Activated naive CD8-positive, alpha-beta T cell treated with anti-CD3 and anti-CD28 coated beads, Interleukin-2, amount 50 U/mL, for 24 hours (primary cell): ENCODE results near the gene MED15.
"Not testable (repeated sequence)": the region's sequence is repeated elsewhere in the genome, so short reads cannot be mapped to it uniquely, and the experiment has no call there.

ENCODE experiments used
- ATAC-seq: fragments of 150-1000 bp; cut with Tn5 transposase; one replicate; pipeline ENCODE4 v1.10.0; 2021
- DNase-seq: peaks from one replicate; pipeline ENCODE4 v3.0.0; 2021
- H3K27ac Mint-ChIP-seq: one replicate; pipeline ENCODE4 v1.8.0; 2021; ENCODE audit warnings: mild to moderate bottlenecking, mixed read lengths
- H3K27me3 Mint-ChIP-seq: one replicate; pipeline ENCODE4 v1.8.0; 2021; ENCODE audit warnings: mixed read lengths
- H3K36me3 Mint-ChIP-seq: one replicate; pipeline ENCODE4 v1.8.0; 2021; ENCODE audit warnings: low read depth, mixed read lengths
- H3K4me1 Mint-ChIP-seq: one replicate; pipeline ENCODE4 v1.8.0; 2021; ENCODE audit warnings: mixed read lengths
- H3K4me3 Mint-ChIP-seq: one replicate; pipeline ENCODE4 v1.8.0; 2021; ENCODE audit warnings: mild to moderate bottlenecking, moderate library complexity, mixed read lengths
- H3K9me3 Mint-ChIP-seq: one replicate; pipeline ENCODE4 v1.8.0; 2021; ENCODE audit warnings: mixed read lengths

Gene MED15

DNA sequence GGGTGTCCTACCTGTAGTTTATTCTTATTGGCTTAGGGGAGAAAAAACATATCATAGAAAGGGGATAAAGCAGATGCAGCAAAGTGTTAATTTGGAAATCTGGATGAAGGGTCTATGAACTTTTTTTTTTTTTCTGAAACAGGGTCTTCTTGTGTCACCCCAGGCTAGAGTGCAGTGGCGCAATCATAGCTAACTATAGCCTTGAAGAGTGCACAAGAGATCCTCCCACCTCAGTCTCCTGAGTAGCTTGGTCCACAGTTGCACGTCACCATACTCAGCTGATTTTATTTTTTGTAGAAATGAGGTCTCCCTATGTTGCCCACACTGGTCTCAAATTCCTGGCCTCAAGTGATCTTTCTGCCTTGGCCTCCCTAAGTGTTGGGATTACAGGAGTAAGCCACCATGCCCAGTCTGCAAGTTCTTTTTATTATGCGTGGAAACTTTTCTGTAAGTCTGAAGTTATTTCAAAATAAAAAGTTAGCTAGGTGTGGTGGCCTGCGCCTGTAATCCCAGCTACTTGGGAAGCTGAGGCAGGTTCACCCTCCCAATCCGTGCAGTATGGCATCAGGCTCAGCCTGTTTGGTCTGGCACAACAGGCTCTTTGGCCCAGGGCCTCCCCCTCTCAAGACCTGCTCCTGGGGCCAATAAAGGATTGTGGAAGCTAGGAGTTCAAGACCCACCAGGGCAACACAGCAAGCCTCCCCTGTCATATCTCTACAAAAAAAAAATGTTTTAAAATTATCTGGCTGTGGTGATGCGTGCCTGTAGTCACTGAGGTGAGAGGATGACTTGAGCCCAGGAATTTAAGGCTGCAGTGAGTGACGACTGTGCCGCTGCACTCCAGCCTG lies 111.9 kb downstream of the MED15 start:
- peaks cover 9% of the 10 kb centered on the region for H3K4me1 Mint-ChIP-seq
- H3K27me3 Mint-ChIP-seq = no peaks in the 10 kb centered on the region
- ATAC-seq = no peak
- no peaks in the 10 kb centered on the region for H3K36me3 Mint-ChIP-seq
- H3K4me3 Mint-ChIP-seq = no peak overlapping the region
- H3K9me3 Mint-ChIP-seq = no peaks in the 10 kb centered on the region
- no peak for DNase-seq
- H3K27ac Mint-ChIP-seq = no peak overlapping the region

DNA sequence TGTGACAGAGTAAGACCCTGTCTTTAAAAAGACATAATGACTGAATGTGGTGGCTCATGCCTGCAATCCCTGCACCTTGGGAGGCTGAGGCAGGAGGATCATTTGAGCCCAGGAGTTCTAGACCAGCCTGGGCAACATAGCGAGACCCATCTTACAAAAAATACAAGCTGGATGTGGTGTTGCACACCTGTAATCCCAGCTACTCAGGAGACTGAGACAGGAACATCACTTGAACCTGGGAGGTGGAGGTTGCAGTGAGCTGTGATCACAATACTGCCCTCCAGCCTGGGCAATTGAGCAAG lies 112.4 kb downstream of the MED15 start:
- not testable (repeated sequence) for H3K27me3 Mint-ChIP-seq, DNase-seq, ATAC-seq, H3K9me3 Mint-ChIP-seq, H3K4me3 Mint-ChIP-seq, H3K27ac Mint-ChIP-seq, H3K36me3 Mint-ChIP-seq
- peaks cover 15% of the 10 kb centered on the region for H3K4me1 Mint-ChIP-seq

DNA sequence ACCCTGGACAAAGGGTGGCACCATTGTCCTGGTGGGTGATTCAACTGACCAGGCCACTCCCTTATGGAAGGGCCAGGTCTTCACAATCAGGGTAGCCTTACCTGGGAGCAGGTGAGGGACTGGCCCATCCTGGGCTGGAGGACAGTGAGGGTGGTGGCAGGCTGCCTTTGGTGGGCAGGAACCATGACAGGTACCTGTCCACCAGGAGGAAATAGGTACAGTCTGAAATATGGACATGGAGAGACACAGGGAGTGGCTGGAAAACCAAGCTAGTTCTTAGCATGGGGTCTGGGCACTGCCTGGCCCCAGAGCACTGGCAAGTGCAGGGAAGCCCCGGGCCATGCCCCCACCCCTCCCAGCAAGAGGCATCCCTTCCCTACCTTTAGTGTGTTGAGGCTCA lies 113.8 kb downstream of the MED15 start:
- Mint-ChIP-seq H3K27me3 (no peaks in the 10 kb centered on the region), H3K36me3 (no peaks in the 10 kb centered on the region), H3K27ac (no peak overlapping the region), H3K4me1 (peaks cover 22% of the 10 kb centered on the region), H3K9me3 (no peaks in the 10 kb centered on the region), H3K4me3 (no peak overlapping the region)
- DNase-seq = no peak
- ATAC-seq = no peak

DNA sequence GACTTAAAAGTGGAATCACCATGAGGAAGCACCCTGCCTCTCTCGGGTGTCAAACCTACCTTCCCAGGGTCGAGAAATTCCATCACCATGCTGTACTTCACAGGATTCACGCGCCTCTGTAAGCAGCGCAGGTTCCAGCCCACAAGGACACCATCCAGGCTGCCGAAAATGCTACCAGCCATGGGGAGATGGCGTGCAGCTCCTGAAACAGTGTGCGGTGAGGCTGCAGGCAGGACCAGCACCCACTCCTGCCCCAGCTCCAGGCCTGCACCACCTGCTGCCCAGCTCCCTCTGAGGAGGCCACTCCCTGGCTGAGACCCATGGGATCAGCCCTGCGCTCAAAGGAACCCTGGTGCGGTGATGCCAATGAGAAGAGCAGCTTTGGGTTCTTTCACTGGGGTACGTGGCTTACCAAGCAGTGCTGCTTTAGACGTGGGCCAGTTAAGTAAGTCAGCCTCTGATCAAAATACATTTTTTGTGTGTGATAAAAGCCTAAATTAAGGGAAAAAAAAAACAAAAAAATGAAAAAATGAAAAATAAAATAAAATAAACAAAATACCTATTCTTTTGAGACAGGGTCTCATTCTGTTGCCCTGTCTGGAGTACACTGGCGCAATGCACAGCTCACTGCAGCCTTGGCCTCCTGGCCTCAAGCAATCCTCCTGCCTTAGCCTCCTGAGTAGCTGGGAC lies 115.4 kb downstream of the MED15 start:
- DNase-seq (no peak), ATAC-seq (no peak)
- H3K36me3 Mint-ChIP-seq = no peaks in the 10 kb centered on the region
- H3K4me1 Mint-ChIP-seq = peaks cover 22% of the 10 kb centered on the region
- peaks cover 4% of the 10 kb centered on the region for H3K27me3 Mint-ChIP-seq
- no peak overlapping the region for H3K27ac Mint-ChIP-seq
- no peaks in the 10 kb centered on the region for H3K9me3 Mint-ChIP-seq
- H3K4me3 Mint-ChIP-seq = no peak overlapping the region

DNA sequence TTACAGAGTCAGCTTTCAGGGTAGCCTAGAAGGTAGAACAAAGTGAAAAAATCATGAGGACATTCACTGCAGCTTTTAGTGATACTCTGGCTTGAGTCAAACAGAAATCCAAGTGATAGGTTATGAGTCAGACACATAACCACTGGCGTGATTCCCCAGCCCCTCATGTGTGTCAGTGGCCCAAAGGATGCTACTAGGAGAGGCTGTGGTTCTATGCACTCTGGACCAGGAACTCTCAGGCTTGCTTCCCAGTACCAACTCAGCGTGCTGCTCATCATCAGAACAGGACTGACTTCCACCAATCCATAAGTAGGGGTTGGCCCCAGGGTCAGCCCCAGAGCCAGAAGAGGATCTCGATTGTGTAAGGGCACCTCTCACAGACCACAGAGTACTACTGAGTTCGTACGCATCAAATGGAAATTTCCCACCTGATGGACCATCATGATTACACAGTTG lies 116.8 kb downstream of the MED15 start:
- H3K4me3 Mint-ChIP-seq = peak overlapping the region; percentile 36
- peak overlapping the region; percentile 86 for H3K27ac Mint-ChIP-seq
- H3K36me3 Mint-ChIP-seq = no peaks in the 10 kb centered on the region
- H3K4me1 Mint-ChIP-seq = peaks cover 22% of the 10 kb centered on the region
- H3K9me3 Mint-ChIP-seq = no peaks in the 10 kb centered on the region
- ATAC-seq = peak; percentile 94
- DNase-seq = peak; percentile 56
- peaks cover 9% of the 10 kb centered on the region for H3K27me3 Mint-ChIP-seq

DNA sequence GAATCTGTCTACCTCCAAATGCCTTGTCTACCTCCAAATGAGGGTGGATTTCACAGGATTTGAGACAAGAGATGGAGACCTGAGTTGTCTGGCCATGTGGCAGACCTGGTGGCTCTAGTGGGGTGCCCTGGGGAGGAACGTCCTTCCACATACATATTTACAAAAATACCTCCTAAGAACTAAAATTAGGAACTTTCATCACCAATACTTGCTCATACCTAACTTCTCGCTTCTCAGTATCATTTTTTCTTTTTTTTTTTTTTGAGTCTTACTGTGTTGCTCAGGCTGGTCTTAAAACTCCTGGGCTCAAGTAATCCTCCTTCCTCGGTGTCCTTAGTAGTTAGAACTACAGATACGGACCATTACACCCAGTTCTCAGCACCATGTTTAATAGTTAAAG lies 117.9 kb downstream of the MED15 start:
- H3K27me3 Mint-ChIP-seq = peaks cover 9% of the 10 kb centered on the region
- no peak for ATAC-seq
- no peaks in the 10 kb centered on the region for H3K36me3 Mint-ChIP-seq
- no peak overlapping the region for H3K4me3 Mint-ChIP-seq
- no peak overlapping the region for H3K27ac Mint-ChIP-seq
- no peak for DNase-seq
- H3K4me1 Mint-ChIP-seq = peaks cover 22% of the 10 kb centered on the region
- H3K9me3 Mint-ChIP-seq = no peaks in the 10 kb centered on the region

DNA sequence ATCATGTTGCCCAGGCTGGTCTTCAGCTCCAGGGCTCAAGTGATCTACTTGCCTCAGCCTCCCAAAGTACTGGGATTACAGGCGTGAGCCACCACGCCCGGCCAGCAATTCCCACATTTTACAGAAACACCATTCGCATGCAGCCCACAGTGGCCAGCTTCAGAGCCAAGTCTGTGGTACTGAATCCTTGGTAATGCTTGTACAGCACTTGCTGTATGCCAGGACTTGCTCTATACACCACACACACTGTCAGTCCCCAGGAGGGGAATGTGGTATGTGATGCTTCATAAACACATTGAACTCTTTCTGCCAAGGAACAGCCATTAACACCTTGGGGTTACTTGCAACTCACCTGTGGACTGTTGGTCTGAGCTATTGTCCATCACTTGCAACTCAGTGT lies 119.4 kb downstream of the MED15 start:
- no peak overlapping the region for H3K4me3 Mint-ChIP-seq
- no peak for DNase-seq
- peaks cover 22% of the 10 kb centered on the region for H3K4me1 Mint-ChIP-seq
- H3K27ac Mint-ChIP-seq = no peak overlapping the region
- ATAC-seq = no peak
- H3K27me3 Mint-ChIP-seq = peaks cover 9% of the 10 kb centered on the region
- no peaks in the 10 kb centered on the region for H3K9me3 Mint-ChIP-seq
- H3K36me3 Mint-ChIP-seq = no peaks in the 10 kb centered on the region

DNA sequence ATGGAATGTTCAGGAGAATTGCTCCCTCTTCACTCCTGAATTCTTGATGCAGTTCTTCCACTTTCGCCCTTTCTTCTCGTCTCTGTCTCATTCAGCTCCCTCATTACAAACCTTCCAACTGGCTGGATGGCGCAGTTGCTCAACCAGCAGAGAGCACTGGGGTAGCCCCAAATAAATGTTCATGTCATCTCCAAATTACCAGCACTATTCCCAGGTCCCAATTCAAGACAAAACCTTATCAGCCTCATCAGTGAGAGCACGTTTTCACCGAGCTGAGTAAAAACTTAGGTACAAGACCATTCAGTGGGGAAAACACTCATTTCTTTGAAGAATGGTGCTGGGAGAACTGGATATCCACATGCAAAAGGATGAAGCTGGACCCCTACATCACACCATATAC lies 120.0 kb downstream of the MED15 start:
- H3K9me3 Mint-ChIP-seq = no peaks in the 10 kb centered on the region
- H3K4me1 Mint-ChIP-seq = peaks cover 22% of the 10 kb centered on the region
- H3K27me3 Mint-ChIP-seq = peaks cover 9% of the 10 kb centered on the region
- ATAC-seq (no peak), DNase-seq (no peak)
- H3K4me3 Mint-ChIP-seq = no peak overlapping the region
- no peaks in the 10 kb centered on the region for H3K36me3 Mint-ChIP-seq
- H3K27ac Mint-ChIP-seq = no peak overlapping the region

DNA sequence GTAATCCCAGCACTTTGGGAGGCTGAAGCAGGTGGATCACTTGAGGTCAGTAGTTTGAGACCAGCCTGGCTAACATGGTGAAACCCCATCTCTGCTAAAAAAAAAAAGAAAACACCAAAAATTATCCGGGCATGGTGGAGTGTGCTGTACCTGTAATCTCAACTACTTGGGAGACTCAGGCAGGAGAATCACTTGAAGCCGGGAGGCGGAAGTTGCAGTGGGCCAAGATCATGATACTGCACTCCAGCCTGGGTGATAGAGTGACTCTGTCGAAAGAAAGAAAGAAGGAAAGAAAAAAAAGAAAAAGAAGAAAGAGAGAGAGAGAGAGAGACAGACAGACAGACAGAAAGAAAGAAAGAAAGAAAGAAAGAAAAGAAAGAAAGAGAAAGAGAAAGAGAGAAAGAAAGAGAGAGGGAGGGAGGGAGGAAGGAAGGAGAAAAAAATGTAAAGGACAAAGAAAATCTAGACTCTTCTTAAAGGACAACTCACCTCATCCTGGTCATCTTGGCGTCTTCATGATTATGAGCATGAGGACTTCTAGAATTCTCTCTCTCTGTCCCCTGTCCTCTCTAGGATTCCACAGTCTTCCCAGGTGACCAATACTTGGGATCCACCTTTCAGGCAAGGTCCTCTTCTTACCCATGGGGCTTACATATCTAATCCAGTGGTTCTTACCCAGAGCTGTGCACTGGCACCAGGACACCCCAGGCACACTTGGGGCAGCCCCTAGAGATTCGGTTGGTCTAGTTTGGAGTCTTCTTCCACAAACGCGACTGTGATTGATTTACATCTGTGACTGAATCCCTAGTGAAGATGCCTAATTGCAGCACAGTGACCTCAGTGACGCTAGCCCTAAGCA lies 120.9 kb downstream of the MED15 start:
- Mint-ChIP-seq H3K4me1 (peaks cover 20% of the 10 kb centered on the region), H3K36me3 (no peaks in the 10 kb centered on the region), H3K9me3 (no peaks in the 10 kb centered on the region), H3K4me3 (no peak overlapping the region), H3K27ac (no peak overlapping the region), H3K27me3 (peaks cover 9% of the 10 kb centered on the region)
- DNase-seq (no peak), ATAC-seq (no peak)

DNA sequence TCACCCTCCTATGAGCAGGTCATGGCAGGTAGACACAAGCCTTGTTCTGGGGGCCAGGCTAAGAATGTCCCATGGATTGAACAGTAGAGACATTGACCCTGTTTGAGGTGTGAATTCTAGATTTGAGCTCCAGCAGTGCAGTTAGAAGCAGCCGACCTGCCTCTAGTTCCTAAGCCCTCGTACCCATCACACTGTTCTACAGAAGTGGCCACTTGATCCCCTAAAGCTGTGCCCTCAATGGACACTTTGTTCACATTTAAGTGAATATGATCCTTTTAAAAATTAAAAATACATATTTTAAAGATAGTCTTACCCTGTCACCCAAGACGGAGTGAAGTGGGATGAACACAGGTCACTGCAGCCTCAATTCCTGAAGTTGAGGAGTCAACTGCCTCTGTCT lies 122.0 kb downstream of the MED15 start:
- Mint-ChIP-seq H3K27me3 (peaks cover 9% of the 10 kb centered on the region), H3K4me3 (no peak overlapping the region)
- DNase-seq = no peak

DNA sequence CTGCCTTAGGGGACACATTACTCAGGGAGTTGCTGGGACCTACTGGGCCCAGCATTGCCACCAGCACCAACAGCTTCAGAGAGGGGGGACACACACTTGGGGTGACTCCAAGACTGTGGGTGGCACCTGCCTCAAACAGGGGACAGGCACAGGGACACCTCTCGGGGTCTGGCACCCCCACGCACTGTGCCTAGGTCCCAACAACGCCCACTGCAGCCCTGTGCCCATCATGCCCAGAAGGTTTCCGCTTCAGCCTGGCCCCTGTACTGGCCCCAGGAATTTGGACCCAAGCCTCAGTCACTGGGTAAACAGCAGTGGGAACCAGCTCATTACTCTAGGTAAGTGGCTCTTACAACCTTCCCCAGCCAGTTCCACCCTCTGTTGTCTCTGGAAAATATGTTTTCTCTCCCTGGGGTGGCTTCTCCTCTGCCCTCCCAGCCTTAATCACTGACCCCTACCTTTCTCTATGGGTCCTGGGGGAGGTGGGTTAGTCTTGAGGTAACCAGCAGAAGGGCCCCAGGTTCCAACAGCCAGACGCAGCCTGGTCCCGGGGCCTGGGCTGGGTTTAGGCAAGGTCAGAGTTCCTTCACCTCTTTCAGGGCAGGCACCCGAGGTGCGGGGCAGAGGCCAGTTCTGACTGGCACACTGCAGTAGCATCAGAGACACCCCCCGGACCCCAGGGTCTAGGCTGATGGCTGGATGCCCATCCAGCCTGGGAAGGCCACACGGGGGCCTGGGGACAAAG lies 123.6 kb downstream of the MED15 start:
- no peaks in the 10 kb centered on the region for H3K4me1 Mint-ChIP-seq
- no peaks in the 10 kb centered on the region for H3K36me3 Mint-ChIP-seq
- no peaks in the 10 kb centered on the region for H3K9me3 Mint-ChIP-seq
- no peak overlapping the region for H3K27ac Mint-ChIP-seq
- ATAC-seq (no peak), DNase-seq (no peak)
- H3K27me3 Mint-ChIP-seq = peaks cover 9% of the 10 kb centered on the region
- H3K4me3 Mint-ChIP-seq = no peak overlapping the region

More for the DNA sequence above, 122.0 kb downstream of the MED15 start:
- no peaks in the 10 kb centered on the region for H3K36me3 Mint-ChIP-seq
- peaks cover 11% of the 10 kb centered on the region for H3K4me1 Mint-ChIP-seq
- H3K27ac Mint-ChIP-seq = no peak overlapping the region
- H3K9me3 Mint-ChIP-seq = no peaks in the 10 kb centered on the region
- no peak for ATAC-seq

DNA sequence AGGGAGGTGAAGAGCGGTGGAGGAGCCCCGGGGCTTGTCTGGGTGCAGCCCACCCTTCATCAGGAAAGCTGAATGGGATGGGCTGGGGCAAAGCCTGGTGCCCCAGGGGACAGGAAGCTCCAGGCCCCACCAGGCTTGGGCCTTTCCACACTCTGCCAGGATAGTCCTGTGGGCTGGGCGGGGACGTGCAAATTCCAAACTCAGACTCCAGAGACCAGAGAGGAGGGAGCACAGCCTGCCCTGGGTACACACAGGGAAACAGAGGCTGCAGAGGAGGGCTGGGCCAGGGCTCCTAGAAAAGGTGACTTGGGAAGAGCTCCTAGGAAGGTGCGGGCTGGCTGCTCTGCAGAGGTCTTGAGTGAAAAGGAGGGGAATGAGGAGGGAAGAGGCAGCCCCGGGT lies 124.7 kb downstream of the MED15 start:
- Mint-ChIP-seq H3K27ac (no peak overlapping the region), H3K4me1 (no peaks in the 10 kb centered on the region), H3K27me3 (peaks cover 9% of the 10 kb centered on the region), H3K36me3 (no peaks in the 10 kb centered on the region), H3K4me3 (no peak overlapping the region), H3K9me3 (no peaks in the 10 kb centered on the region)
- ATAC-seq (no peak), DNase-seq (no peak)

DNA sequence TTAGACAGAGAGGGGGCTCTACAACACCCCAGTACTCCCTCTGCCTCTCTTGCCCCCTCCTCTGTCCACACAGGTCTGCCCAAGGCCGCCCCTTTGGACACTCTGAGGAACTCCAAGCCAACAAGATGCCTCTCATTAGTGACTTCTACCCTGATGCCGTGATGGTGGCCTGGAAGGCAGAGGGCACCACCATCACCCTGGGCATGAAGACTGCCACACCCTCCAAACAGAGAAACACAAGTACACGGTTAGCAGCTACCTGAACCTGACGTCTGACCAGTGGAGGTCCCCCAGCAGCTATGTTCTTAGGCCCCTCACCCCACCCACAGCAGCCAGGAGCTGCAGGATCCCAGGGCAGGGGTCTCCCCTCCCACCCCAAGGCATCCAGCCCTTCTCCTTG lies 125.1 kb downstream of the MED15 start:
- peaks cover 7% of the 10 kb centered on the region for H3K27me3 Mint-ChIP-seq
- H3K9me3 Mint-ChIP-seq = no peaks in the 10 kb centered on the region

DNA sequence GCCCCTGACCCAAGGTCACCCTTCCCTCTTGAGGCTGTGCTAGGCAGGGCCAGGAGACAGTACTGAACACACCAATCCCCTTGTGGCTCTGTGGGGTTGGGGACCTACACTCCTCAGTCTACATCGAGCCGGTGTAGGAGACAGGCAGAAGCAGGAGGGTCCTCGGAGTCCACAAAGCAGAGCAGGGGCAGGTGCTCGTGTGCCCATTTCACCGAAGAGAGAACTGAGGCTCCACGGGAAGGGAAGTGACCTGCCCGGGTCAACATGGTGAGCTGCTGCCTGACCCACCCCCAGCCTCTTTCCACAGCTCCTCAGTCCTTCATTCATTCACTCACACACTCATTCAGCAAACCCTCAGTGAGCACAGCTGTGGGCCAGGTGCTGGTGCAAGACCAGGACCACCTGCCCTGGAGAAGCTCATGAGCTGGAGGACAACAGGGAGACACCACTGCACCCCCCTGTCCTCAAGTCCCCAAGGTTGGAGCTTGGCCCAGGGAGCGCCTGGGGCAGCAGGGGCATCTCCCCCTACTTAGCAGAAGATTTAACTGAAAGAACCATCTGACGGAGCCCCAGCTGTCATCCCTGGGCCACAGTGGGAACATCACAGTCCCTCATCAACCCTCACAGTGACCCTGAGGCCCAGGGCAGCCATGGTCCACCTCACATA lies 127.3 kb downstream of the MED15 start:
- Mint-ChIP-seq H3K4me3 (no peak overlapping the region), H3K9me3 (peaks cover under 1% of the 10 kb centered on the region), H3K27me3 (no peaks in the 10 kb centered on the region), H3K27ac (no peak overlapping the region), H3K4me1 (no peaks in the 10 kb centered on the region), H3K36me3 (no peaks in the 10 kb centered on the region)
- DNase-seq (no peak), ATAC-seq (no peak)

More for the DNA sequence above, 125.1 kb downstream of the MED15 start:
- H3K27ac Mint-ChIP-seq = no peak overlapping the region
- no peak for DNase-seq
- no peak overlapping the region for H3K4me3 Mint-ChIP-seq
- H3K36me3 Mint-ChIP-seq = no peaks in the 10 kb centered on the region
- no peaks in the 10 kb centered on the region for H3K4me1 Mint-ChIP-seq
- ATAC-seq = no peak
